Measurements from ENCODE around the gene TMEM178B. TPM values are rescaled to one million over a fixed set of nuclear protein-coding genes. Genes with fewer than 3 reads are reported as not detected.

Gene TMEM178B
- polyA plus RNA-seq, 1 donor from 2014 or later: 40.7 TPM

DNA sequence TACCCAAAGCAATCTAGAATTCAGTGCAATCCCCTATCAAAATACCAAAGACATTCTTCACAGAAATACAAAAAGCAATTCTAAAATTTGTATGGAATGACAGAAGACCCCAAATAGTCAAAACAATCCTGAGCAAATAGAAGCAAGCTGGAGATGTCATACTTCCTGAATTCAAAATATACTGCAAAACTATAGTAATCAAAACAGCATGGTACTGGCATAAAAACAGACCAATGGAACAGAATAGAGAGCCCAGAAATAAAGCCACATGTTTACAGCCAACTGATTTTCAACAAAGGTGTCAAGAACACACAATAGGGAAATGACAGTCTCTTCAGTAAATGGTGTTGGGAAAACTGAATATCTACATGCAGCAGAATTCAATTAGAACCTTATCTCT lies 353.3 kb downstream of the TMEM178B start:
- TF ChIP-seq, protein P1, sequence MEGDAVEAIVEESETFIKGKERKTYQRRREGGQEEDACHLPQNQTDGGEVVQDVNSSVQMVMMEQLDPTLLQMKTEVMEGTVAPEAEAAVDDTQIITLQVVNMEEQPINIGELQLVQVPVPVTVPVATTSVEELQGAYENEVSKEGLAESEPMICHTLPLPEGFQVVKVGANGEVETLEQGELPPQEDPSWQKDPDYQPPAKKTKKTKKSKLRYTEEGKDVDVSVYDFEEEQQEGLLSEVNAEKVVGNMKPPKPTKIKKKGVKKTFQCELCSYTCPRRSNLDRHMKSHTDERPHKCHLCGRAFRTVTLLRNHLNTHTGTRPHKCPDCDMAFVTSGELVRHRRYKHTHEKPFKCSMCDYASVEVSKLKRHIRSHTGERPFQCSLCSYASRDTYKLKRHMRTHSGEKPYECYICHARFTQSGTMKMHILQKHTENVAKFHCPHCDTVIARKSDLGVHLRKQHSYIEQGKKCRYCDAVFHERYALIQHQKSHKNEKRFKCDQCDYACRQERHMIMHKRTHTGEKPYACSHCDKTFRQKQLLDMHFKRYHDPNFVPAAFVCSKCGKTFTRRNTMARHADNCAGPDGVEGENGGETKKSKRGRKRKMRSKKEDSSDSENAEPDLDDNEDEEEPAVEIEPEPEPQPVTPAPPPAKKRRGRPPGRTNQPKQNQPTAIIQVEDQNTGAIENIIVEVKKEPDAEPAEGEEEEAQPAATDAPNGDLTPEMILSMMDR (IDR thresholded peaks at IDR 0.05; ENCODE audit: poor library complexity, severe bottlenecking): no peak
- TF ChIP-seq REST (IDR thresholded peaks at IDR 0.05; ENCODE audit: borderline replicate concordance) (no peak), MXI1 (conservative IDR thresholded peaks at IDR 0.05; ENCODE audit: poor library complexity, severe bottlenecking) (no peak), EP300 (conservative IDR thresholded peaks at IDR 0.05; ENCODE audit: poor library complexity, severe bottlenecking) (no peak), RAD21 (conservative IDR thresholded peaks at IDR 0.05) (no peak), SMC3 (conservative IDR thresholded peaks at IDR 0.05; ENCODE audit: poor library complexity) (no peak), EZH2 (IDR thresholded peaks at IDR 0.05; ENCODE audit: borderline replicate concordance, insufficient read depth, low read length, poor library complexity, severe bottlenecking) (no peak), POLR2AphosphoS5 (IDR thresholded peaks at IDR 0.05) (no peak), TAF1 (IDR thresholded peaks at IDR 0.05; ENCODE audit: low read depth) (no peak)
- Histone ChIP-seq H3K9me2 (ENCODE audit: insufficient read depth, low read length) (no peaks in the 10 kb centered on the region), H3K4me2 (ENCODE audit: low read length) (no peak overlapping the region), H2AFZ (ENCODE audit: low read depth, low read length) (no peak overlapping the region), H4K20me1 (ENCODE audit: insufficient read depth) (no peaks in the 10 kb centered on the region), H3K9me3 (ENCODE audit: low read length) (peaks cover 3% of the 10 kb centered on the region), H3K27me3 (ENCODE audit: insufficient read depth, low read depth, low read length) (no peaks in the 10 kb centered on the region), H3K79me2 (replicated peaks; ENCODE audit: insufficient read depth, low read length) (no peaks in the 10 kb centered on the region), H3K4me3 (ENCODE audit: low read length) (no peak overlapping the region), H3K36me3 (ENCODE audit: insufficient read depth, low read length) (no peaks in the 10 kb centered on the region), H3F3A (ENCODE audit: insufficient read depth, low read length, poor library complexity, severe bottlenecking) (peaks cover 4% of the 10 kb centered on the region), H3K27ac (ENCODE audit: low read length) (no peak overlapping the region), H3K9ac (ENCODE audit: low read length) (no peak overlapping the region)

DNA sequence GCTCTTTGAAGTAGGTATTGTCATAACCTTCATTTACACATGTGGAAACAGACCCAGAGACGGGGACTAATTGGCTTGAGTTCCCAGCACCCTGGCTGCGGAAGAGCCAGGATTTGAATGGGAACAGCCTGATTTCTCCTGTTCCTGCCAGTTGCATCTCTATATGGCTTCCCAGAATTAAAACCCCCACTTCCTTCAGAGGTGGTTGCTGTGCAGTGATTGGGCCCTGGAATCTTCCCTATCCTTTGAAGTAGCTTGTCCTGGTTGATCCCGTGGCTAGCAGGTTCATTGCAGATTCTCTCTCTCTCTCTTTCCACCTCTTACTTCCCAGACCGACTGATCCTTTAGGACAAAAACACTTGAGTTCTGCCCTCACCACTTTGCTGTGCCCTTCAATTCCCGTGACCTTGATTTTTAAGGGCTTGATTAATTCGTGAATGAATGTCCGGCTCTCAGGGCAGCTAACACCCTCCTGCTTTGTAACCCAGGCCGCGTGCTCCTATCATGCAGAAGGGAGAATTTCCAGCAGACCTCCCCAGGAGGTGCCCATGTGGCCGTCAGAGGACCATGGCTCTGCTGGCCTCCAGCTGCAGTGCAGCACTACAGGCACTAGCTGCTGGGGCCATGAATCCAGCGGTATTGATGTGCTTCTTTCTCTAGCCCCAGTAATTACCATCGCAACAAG lies 356.7 kb downstream of the TMEM178B start:
- Histone ChIP-seq H3K9me2 (ENCODE audit: insufficient read depth, low read length) (no peaks in the 10 kb centered on the region), H3K36me3 (ENCODE audit: insufficient read depth, low read length) (no peaks in the 10 kb centered on the region), H4K20me1 (ENCODE audit: insufficient read depth) (no peaks in the 10 kb centered on the region), H3F3A (ENCODE audit: insufficient read depth, low read length, poor library complexity, severe bottlenecking) (peaks cover 4% of the 10 kb centered on the region), H3K4me2 (ENCODE audit: low read length) (no peak overlapping the region), H3K4me3 (ENCODE audit: low read length) (no peak overlapping the region), H3K79me2 (replicated peaks; ENCODE audit: insufficient read depth, low read length) (no peaks in the 10 kb centered on the region), H3K27ac (ENCODE audit: low read length) (peak overlapping the region; percentile 31), H2AFZ (ENCODE audit: low read depth, low read length) (no peak overlapping the region), H3K27me3 (ENCODE audit: insufficient read depth, low read depth, low read length) (no peaks in the 10 kb centered on the region), H3K9ac (ENCODE audit: low read length) (no peak overlapping the region), H3K9me3 (ENCODE audit: low read length) (peaks cover 3% of the 10 kb centered on the region)
- TF ChIP-seq MXI1 (conservative IDR thresholded peaks at IDR 0.05; ENCODE audit: poor library complexity, severe bottlenecking) (no peak), RAD21 (conservative IDR thresholded peaks at IDR 0.05) (no peak), POLR2AphosphoS5 (IDR thresholded peaks at IDR 0.05) (no peak), TAF1 (IDR thresholded peaks at IDR 0.05; ENCODE audit: low read depth) (no peak), EZH2 (IDR thresholded peaks at IDR 0.05; ENCODE audit: borderline replicate concordance, insufficient read depth, low read length, poor library complexity, severe bottlenecking) (no peak), EP300 (conservative IDR thresholded peaks at IDR 0.05; ENCODE audit: poor library complexity, severe bottlenecking) (no peak), SMC3 (conservative IDR thresholded peaks at IDR 0.05; ENCODE audit: poor library complexity) (no peak), REST (IDR thresholded peaks at IDR 0.05; ENCODE audit: borderline replicate concordance) (no peak)
- TF ChIP-seq, protein P1 (IDR thresholded peaks at IDR 0.05; ENCODE audit: poor library complexity, severe bottlenecking): no peak

All from neural cell (in vitro differentiated cells).